Rectal smooth muscle tissue (tissue), 1 donor: Measurements from ENCODE around the gene TMEM270.

Source experiments
- H3K27ac ChIP-seq: one replicate; pipeline ENCODE4 v1.7.0; 2013; ENCODE audit warnings: low read depth, low read length, inconsistent platforms
- H3K27me3 ChIP-seq: one replicate; pipeline ENCODE4 v1.7.0; 2013; ENCODE audit warnings: low read length; ENCODE audit not compliant: control insufficient read depth, insufficient read depth
- H3K36me3 ChIP-seq: one replicate; pipeline ENCODE4 v1.7.0; 2013; ENCODE audit warnings: low read length; ENCODE audit not compliant: control insufficient read depth, insufficient read depth
- H3K4me1 ChIP-seq: one replicate; pipeline ENCODE4 v1.7.0; 2013; ENCODE audit warnings: low read length; ENCODE audit not compliant: control insufficient read depth, insufficient read depth
- H3K4me3 ChIP-seq: one replicate; pipeline ENCODE4 v1.7.0; 2013; ENCODE audit warnings: low read length
- H3K9ac ChIP-seq: one replicate; pipeline ENCODE4 v1.7.0; 2013; ENCODE audit warnings: low read length

TMEM270 gene

GRCh38 chr7:73851410-73852338 is 9.3 kb upstream of the TMEM270 start:
- Histone ChIP-seq H3K27me3 (no peaks in the 10 kb centered on the region), H3K27ac (peak overlapping the region; percentile 4), H3K36me3 (no peaks in the 10 kb centered on the region), H3K4me3 (no peak overlapping the region), H3K9ac (no peak overlapping the region), H3K4me1 (peaks cover 12% of the 10 kb centered on the region)

GRCh38 chr7:73852500-73852899 is 8.5 kb upstream of the TMEM270 start:
- Histone ChIP-seq H3K4me1 (peaks cover 12% of the 10 kb centered on the region), H3K27ac (no peak overlapping the region), H3K9ac (no peak overlapping the region), H3K27me3 (no peaks in the 10 kb centered on the region), H3K4me3 (no peak overlapping the region), H3K36me3 (no peaks in the 10 kb centered on the region)

- Histone ChIP-seq H3K4me3 (no peak overlapping the region), H3K36me3 (no peaks in the 10 kb centered on the region), H3K9ac (no peak overlapping the region), H3K27ac (no peak overlapping the region), H3K27me3 (no peaks in the 10 kb centered on the region), H3K4me1 (no peaks in the 10 kb centered on the region)
Observed at GRCh38 chr7:73856941-73857340, 4.0 kb upstream of the TMEM270 start.

- no peak overlapping the region for H3K27ac ChIP-seq
- no peaks in the 10 kb centered on the region for H3K27me3 ChIP-seq
- no peak overlapping the region for H3K4me3 ChIP-seq
- no peaks in the 10 kb centered on the region for H3K36me3 ChIP-seq
- H3K9ac ChIP-seq = no peak overlapping the region
- no peaks in the 10 kb centered on the region for H3K4me1 ChIP-seq
Observed at GRCh38 chr7:73858807-73859206, 2.2 kb upstream of the TMEM270 start.

GRCh38 chr7:73861305-73861704 is 346 bp downstream of the TMEM270 start:
- Histone ChIP-seq H3K4me3 (no peak overlapping the region), H3K27ac (no peak overlapping the region), H3K27me3 (no peaks in the 10 kb centered on the region), H3K36me3 (no peaks in the 10 kb centered on the region), H3K9ac (no peak overlapping the region), H3K4me1 (no peaks in the 10 kb centered on the region)

GRCh38 chr7:73864981-73865711 is 4.2 kb downstream of the TMEM270 start:
- no peaks in the 10 kb centered on the region for H3K36me3 ChIP-seq
- H3K27ac ChIP-seq = no peak overlapping the region
- H3K9ac ChIP-seq = no peak overlapping the region
- no peaks in the 10 kb centered on the region for H3K27me3 ChIP-seq
- peaks cover 9% of the 10 kb centered on the region for H3K4me1 ChIP-seq
- no peak overlapping the region for H3K4me3 ChIP-seq

- H3K9ac ChIP-seq = no peak overlapping the region
- H3K27me3 ChIP-seq = no peaks in the 10 kb centered on the region
- no peaks in the 10 kb centered on the region for H3K36me3 ChIP-seq
- H3K4me1 ChIP-seq = peaks cover 10% of the 10 kb centered on the region
- H3K4me3 ChIP-seq = no peak overlapping the region
- no peak overlapping the region for H3K27ac ChIP-seq
Observed at GRCh38 chr7:73865738-73866445, 4.9 kb downstream of the TMEM270 start.

GRCh38 chr7:73866446-73866767 is 5.4 kb downstream of the TMEM270 start:
- H3K36me3 ChIP-seq = no peaks in the 10 kb centered on the region
- no peaks in the 10 kb centered on the region for H3K27me3 ChIP-seq
- no peak overlapping the region for H3K4me3 ChIP-seq
- H3K4me1 ChIP-seq = peaks cover 10% of the 10 kb centered on the region
- no peak overlapping the region for H3K9ac ChIP-seq
- H3K27ac ChIP-seq = no peak overlapping the region

- H3K4me1 ChIP-seq = peaks cover 10% of the 10 kb centered on the region
- H3K9ac ChIP-seq = no peak overlapping the region
- no peaks in the 10 kb centered on the region for H3K27me3 ChIP-seq
- no peaks in the 10 kb centered on the region for H3K36me3 ChIP-seq
- H3K4me3 ChIP-seq = no peak overlapping the region
- no peak overlapping the region for H3K27ac ChIP-seq
Observed at GRCh38 chr7:73869011-73869798, 8.2 kb downstream of the TMEM270 start.

GRCh38 chr7:73870041-73870492 is 9.1 kb downstream of the TMEM270 start:
- H3K27me3 ChIP-seq = no peaks in the 10 kb centered on the region
- no peak overlapping the region for H3K4me3 ChIP-seq
- H3K27ac ChIP-seq = no peak overlapping the region
- peaks cover 10% of the 10 kb centered on the region for H3K4me1 ChIP-seq
- no peaks in the 10 kb centered on the region for H3K36me3 ChIP-seq
- no peak overlapping the region for H3K9ac ChIP-seq

- no peaks in the 10 kb centered on the region for H3K36me3 ChIP-seq
- H3K27ac ChIP-seq = no peak overlapping the region
- H3K4me3 ChIP-seq = no peak overlapping the region
- peaks cover 10% of the 10 kb centered on the region for H3K4me1 ChIP-seq
- H3K27me3 ChIP-seq = no peaks in the 10 kb centered on the region
- H3K9ac ChIP-seq = no peak overlapping the region
Observed at GRCh38 chr7:73871163-73872011, 10.4 kb downstream of the TMEM270 start.
